HEK293T (cell line): Measurements from ENCODE around the gene E2F6.
"Not testable (repeated sequence)": the region's sequence is repeated elsewhere in the genome, so short reads cannot be mapped to it uniquely, and the experiment has no call there.

Source experiments
- CTCF ChIA-PET: fragments of 350-600 bp; formaldehyde crosslinking; extraction: SDS; loops from one replicate; lab custom pipeline; 2021; ENCODE audit warnings: antibody characterized with exemption, inconsistent platforms; lab: Yijun Ruan, JAX
- POLR2A ChIA-PET: fragments of 350-600 bp; formaldehyde crosslinking; extraction: SDS; loops from one replicate; lab custom pipeline; 2020; ENCODE audit warnings: antibody characterized with exemption, inconsistent platforms; lab: Yijun Ruan, JAX
- DNase-seq: peaks from one replicate; pipeline ENCODE4 v3.0.0; 2012; ENCODE audit warnings: mixed read lengths; ENCODE audit errors: extremely low spot score
- ARNT ChIP-seq: fragments of 450-650 bp; IDR thresholded peaks from 2 replicates; pipeline ENCODE4 v1.6.1; 2017; ENCODE audit warnings: mild to moderate bottlenecking
- BHLHE40 ChIP-seq: fragments of 450-650 bp; IDR thresholded peaks from 2 replicates; pipeline ENCODE4 v1.6.1; 2016; ENCODE audit warnings: mild to moderate bottlenecking, moderate library complexity, borderline replicate concordance
- CTBP1 ChIP-seq: fragments of 450-650 bp; IDR thresholded peaks from 2 replicates; pipeline ENCODE4 v1.6.1; 2016; ENCODE audit warnings: borderline replicate concordance
- ELF4 ChIP-seq: fragments of 450-650 bp; IDR thresholded peaks from 2 replicates; pipeline ENCODE4 v1.6.1; 2017; ENCODE audit warnings: antibody characterized with exemption
- FOXA1 ChIP-seq: fragments of 450-650 bp; IDR thresholded peaks from 2 replicates; pipeline ENCODE4 v1.6.1; 2016; ENCODE audit warnings: mild to moderate bottlenecking
- FOXK2 ChIP-seq: fragments of 450-650 bp; IDR thresholded peaks from 2 replicates; pipeline ENCODE4 v1.6.1; 2016; ENCODE audit warnings: mild to moderate bottlenecking
- FOXM1 ChIP-seq: fragments of 450-650 bp; IDR thresholded peaks from 2 replicates; pipeline ENCODE4 v1.6.1; 2017; ENCODE audit warnings: mild to moderate bottlenecking, borderline replicate concordance
- HDGF ChIP-seq: fragments of 450-650 bp; IDR thresholded peaks from 2 replicates; pipeline ENCODE4 v1.6.1; 2017; ENCODE audit warnings: antibody characterized with exemption, borderline replicate concordance
- L3MBTL2 ChIP-seq: fragments of 450-650 bp; conservative IDR thresholded peaks from 2 replicates; pipeline ENCODE4 v1.6.1; 2016; ENCODE audit warnings: mild to moderate bottlenecking
- LEF1 ChIP-seq: fragments of 450-650 bp; IDR thresholded peaks from 2 replicates; pipeline ENCODE4 v1.6.1; 2017; ENCODE audit warnings: mild to moderate bottlenecking, borderline replicate concordance
- NFRKB ChIP-seq: fragments of 450-650 bp; IDR thresholded peaks from 2 replicates; pipeline ENCODE4 v1.6.1; 2016; ENCODE audit warnings: mild to moderate bottlenecking, moderate library complexity
- SP1 ChIP-seq: fragments of 450-650 bp; IDR thresholded peaks from 2 replicates; pipeline ENCODE4 v1.6.1; 2017
- SUZ12 ChIP-seq: fragments of 450-650 bp; IDR thresholded peaks from 2 replicates; pipeline ENCODE4 v1.6.1; 2016; ENCODE audit warnings: mild to moderate bottlenecking
- TARDBP ChIP-seq: fragments of 450-650 bp; IDR thresholded peaks from 2 replicates; pipeline ENCODE4 v1.6.1; 2016
- ZNF384 ChIP-seq: fragments of 450-650 bp; IDR thresholded peaks from 2 replicates; pipeline ENCODE4 v1.6.1; 2016
- TF ChIP-seq, protein P1 (sequence below): fragments of 450-650 bp; IDR thresholded peaks from 2 replicates; pipeline ENCODE4 v1.6.1; 2016

The E2F6 gene

DNA sequence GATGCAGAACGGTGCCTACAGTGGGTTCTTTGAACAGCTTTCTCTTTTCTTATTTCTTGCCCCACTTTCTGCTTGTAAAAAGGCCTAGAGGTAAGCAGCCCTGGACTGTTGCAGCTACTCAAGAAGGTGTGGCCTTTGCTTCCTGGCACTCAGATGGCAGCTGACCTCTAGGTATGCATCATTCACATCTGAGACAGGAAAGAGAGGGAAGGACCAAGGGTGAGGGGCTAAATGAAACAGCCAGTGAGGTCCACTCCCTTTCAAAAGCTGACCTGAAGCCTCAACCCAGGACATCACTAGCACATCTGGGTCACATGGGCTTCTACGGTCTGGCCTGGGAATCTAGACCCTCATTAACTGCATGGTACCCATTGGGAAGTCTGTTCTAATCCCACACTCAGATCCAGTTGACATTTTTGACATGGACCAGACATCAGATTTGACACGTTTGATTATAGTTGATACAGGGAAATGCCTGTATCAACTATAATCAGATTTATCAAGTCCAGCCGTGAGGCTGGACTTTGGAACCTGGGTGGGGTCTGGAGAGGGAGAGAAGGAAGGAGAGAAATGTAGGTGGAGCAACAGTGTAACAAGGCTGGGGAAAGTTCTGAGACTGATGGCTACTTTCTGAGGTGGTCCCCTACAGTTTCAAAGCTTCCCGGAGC lies 60.2 kb downstream of the E2F6 start:
- ChIA-PET CTCF (no interaction called here), POLR2A (interaction anchor here (1.2 to 1.9 kb wide), 2 partner anchors 38 to 62 kb away, joined by 3 to 5 read pairs; partner anchors contain the start of gene ROCK2)
- no peak for TF ChIP-seq HDGF
- no peak for DNase-seq

- CTCF ChIA-PET, DNase-seq: not testable (repeated sequence)
- POLR2A ChIA-PET: interaction anchor here (1.2 to 1.9 kb wide), 2 partner anchors 37 to 61 kb away, joined by 3 to 5 read pairs; partner anchors contain the start of gene ROCK2
Observed at GRCh38 chr2:11405074-11405406, 60.9 kb downstream of the E2F6 start.

DNA sequence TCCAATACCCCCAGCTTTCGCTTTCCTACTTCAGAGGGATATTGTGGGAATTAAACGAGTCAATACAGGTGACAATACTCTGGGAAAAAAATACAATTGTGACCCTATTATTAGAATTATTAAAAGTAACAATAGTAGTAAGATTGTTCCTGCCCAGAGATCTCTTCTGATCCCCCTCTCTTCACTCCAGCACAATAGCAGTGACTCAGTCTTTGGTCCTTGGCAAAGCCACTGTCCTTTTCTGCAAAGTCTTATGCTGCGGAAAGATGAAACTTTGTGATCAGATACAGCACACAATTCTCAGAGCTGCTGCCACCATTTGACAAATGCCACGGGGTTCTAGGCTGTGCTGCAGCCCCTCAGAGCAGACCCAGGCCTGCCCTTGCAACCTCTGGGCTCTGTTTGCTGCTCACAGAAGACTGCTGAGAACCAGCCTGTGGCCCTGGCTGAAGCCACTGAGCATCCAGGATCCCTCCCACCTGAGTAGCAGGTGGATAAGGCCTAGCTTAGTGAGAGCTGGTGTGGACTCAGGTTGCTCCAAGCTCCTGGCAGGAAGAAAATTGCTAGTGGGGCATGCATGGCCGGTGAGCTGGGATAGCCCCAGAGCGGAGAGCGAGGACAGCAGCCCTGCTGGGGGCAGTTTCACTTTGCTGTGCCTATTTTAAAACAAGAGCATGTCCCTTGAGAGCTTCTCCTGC lies 61.4 kb downstream of the E2F6 start:
- POLR2A ChIA-PET: interaction anchor here (1.2 kb wide), 1 partner anchor 60 kb away, joined by 3 read pairs; the partner anchor contains the start of gene ROCK2
- CTCF ChIA-PET: interaction anchor here (0.9 kb wide), 1 partner anchor 170 kb away, joined by 3 read pairs; no protein-coding TSS in a partner anchor
- DNase-seq: no peak
- TF ChIP-seq CTBP1 (no peak), SUZ12 (no peak), SP1 (no peak), NFRKB (no peak), ELF4 (no peak), FOXA1 (no peak), HDGF (no peak), ARNT (no peak), FOXM1 (no peak), L3MBTL2 (no peak), LEF1 (no peak), BHLHE40 (no peak)
- TF ChIP-seq, protein P1, sequence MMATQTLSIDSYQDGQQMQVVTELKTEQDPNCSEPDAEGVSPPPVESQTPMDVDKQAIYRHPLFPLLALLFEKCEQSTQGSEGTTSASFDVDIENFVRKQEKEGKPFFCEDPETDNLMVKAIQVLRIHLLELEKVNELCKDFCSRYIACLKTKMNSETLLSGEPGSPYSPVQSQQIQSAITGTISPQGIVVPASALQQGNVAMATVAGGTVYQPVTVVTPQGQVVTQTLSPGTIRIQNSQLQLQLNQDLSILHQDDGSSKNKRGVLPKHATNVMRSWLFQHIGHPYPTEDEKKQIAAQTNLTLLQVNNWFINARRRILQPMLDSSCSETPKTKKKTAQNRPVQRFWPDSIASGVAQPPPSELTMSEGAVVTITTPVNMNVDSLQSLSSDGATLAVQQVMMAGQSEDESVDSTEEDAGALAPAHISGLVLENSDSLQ: no peak

GRCh38 chr2:11402436-11402835 lies 63.5 kb downstream of the E2F6 start:
- POLR2A ChIA-PET: no interaction called here
- no peak for DNase-seq
- CTCF ChIA-PET: interaction anchor here (0.7 kb wide), 1 partner anchor 15 kb away, joined by 5 read pairs; no protein-coding TSS in a partner anchor
- TF ChIP-seq, protein P1: no peak
- no peak for TF ChIP-seq ARNT
- no peak for TF ChIP-seq LEF1
- no peak for TF ChIP-seq FOXA1
- TF ChIP-seq NFRKB: no peak
- TF ChIP-seq SP1: no peak

GRCh38 chr2:11399438-11399762 lies 66.6 kb downstream of the E2F6 start:
- no peak for DNase-seq
- CTCF ChIA-PET: interaction anchor here (0.7 kb wide), 1 partner anchor 257 kb away, joined by 3 read pairs; no protein-coding TSS in a partner anchor
- TF ChIP-seq BHLHE40 (no peak), NFRKB (no peak), FOXM1 (no peak), ARNT (no peak), SUZ12 (no peak), CTBP1 (no peak), SP1 (no peak), FOXK2 (no peak), TARDBP (no peak), LEF1 (no peak), HDGF (no peak), L3MBTL2 (no peak), ZNF384 (no peak), ELF4 (no peak), FOXA1 (no peak)
- TF ChIP-seq, protein P1: no peak
- POLR2A ChIA-PET: no interaction called here

DNA sequence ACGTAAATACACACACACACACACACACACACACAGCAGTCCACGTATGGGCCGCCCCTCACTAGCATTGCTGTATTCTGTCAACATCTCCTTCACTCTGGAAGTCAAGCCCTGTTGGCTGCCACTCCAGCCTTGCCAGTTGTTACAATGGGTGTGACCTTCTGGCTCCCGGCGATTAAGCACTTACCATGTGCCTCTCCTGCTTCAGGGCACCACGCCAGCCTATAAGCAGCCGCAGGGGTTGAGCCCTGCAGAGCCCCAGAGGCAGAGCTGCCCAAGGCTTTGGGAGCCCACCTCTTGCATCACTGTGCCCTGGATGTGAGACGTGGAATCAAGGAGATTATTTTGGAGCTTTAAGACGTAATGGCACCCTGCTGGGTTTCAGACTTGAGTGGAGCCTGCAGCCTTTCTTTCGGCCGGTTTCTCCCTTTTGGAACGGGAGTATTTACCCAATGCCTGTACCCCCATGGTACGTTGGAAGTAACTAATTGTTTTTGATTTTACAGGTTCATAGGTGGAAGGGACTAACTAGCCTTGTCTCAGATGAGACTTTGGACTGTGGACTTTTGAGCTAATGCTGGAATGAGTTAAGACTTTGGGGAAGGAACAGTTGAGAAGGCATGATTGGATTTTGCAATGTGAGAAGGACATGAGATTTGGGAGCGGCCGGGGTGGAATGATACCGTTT lies 67.1 kb downstream of the E2F6 start:
- no peak for DNase-seq
- ChIA-PET POLR2A (no interaction called here), CTCF (interaction anchor here (0.7 kb wide), 1 partner anchor 256 kb away, joined by 3 read pairs; no protein-coding TSS in a partner anchor)
- TF ChIP-seq LEF1 (no peak), NFRKB (no peak), TARDBP (no peak), FOXM1 (no peak), ARNT (no peak), ZNF384 (no peak), BHLHE40 (no peak), SP1 (no peak), CTBP1 (no peak), SUZ12 (no peak), ELF4 (no peak), L3MBTL2 (no peak), FOXK2 (no peak), HDGF (no peak), FOXA1 (no peak)
- TF ChIP-seq, protein P1: no peak
